Caco-2 (cell line): ENCODE results near the gene FAM120B. TPM values are rescaled to one million over a fixed set of nuclear protein-coding genes. Genes with fewer than 3 reads are reported as not detected.

ENCODE experiments used
- BruUV-seq: library from RNA; stranded (reverse); fragments of 400-500 nt; replicated peaks from 2 replicates; lab custom pipeline; 2021; lab: Mats Ljungman, UMichigan
- CTCF ChIA-PET: fragments of 300-600 bp; sonication (Branson Sonifier 250); formaldehyde crosslinking; loops from one replicate; lab custom pipeline; 2022; ENCODE audit warnings: antibody characterized with exemption; lab: Charles Lee
- POLR2A ChIA-PET: fragments of 300-600 bp; sonication (Branson Sonifier 250); formaldehyde crosslinking; loops from one replicate; lab custom pipeline; 2022; ENCODE audit warnings: antibody characterized with exemption; lab: Charles Lee
- DNase-seq, 2 experiments: peaks; one replicate each; pipeline versions ENCODE4 v3.0.0 to v3.0.0-alpha.2; 2020 to 2022
- H3K27me3 ChIP-seq: replicated peaks from 2 replicates; pipeline ENCODE4 v1.6.0; 2011; ENCODE audit warnings: low read length; ENCODE audit not compliant: control insufficient read depth, insufficient read depth
- H3K36me3 ChIP-seq: 2 replicates; pipeline ENCODE4 v1.5.1; 2011; ENCODE audit warnings: low read length; ENCODE audit not compliant: control insufficient read depth, insufficient read depth
- H3K4me1 ChIP-seq: fragments of 250-450 bp; sonication (Bioruptor Pico); 2 replicates; pipeline ENCODE4 v1.5.1; 2020; ENCODE audit warnings: mild to moderate bottlenecking
- H3K4me3 ChIP-seq: 2 replicates; pipeline ENCODE4 v1.5.1; 2011; ENCODE audit warnings: low read depth, mild to moderate bottlenecking, control low read depth, low read length
- H3K9me3 ChIP-seq: fragments of 250-450 bp; sonication (Bioruptor Pico); 2 replicates; pipeline ENCODE4 v1.5.1; 2020; ENCODE audit warnings: mild to moderate bottlenecking, moderate library complexity
- H3K27ac Mint-ChIP-seq: one replicate; pipeline ENCODE4 v1.8.0; 2022; ENCODE audit warnings: mixed read lengths; ENCODE audit not compliant: unreplicated experiment
- H3K27me3 Mint-ChIP-seq: one replicate; pipeline ENCODE4 v1.8.0; 2022; ENCODE audit warnings: mixed read lengths; ENCODE audit not compliant: insufficient read depth, unreplicated experiment
- H3K36me3 Mint-ChIP-seq: one replicate; pipeline ENCODE4 v1.8.0; 2022; ENCODE audit warnings: mild to moderate bottlenecking, mixed read lengths; ENCODE audit not compliant: insufficient read depth, unreplicated experiment
- H3K4me1 Mint-ChIP-seq: one replicate; pipeline ENCODE4 v1.8.0; 2022; ENCODE audit warnings: low read depth, mixed read lengths; ENCODE audit not compliant: unreplicated experiment
- H3K4me3 Mint-ChIP-seq: one replicate; pipeline ENCODE4 v1.8.0; 2022; ENCODE audit warnings: mild to moderate bottlenecking, moderate library complexity, mixed read lengths; ENCODE audit not compliant: unreplicated experiment
- H3K9me3 Mint-ChIP-seq: one replicate; pipeline ENCODE4 v1.8.0; 2022; ENCODE audit warnings: mixed read lengths; ENCODE audit not compliant: unreplicated experiment
- intact Hi-C: fragments of 100-400 bp; cut with micrococcal nuclease; formaldehyde crosslinking; loops from one replicate; pipeline ENCODE4 v1.10.0; 2022; ENCODE audit not compliant: unreplicated experiment
- total RNA-seq: library from RNA; stranded (reverse); gene quantifications from 2 replicates; pipeline ENCODE4 v1.2.3, GENCODE V29; 2022
- TF ChIP-seq, protein P1 (sequence below), 2 experiments: fragments of 200-600 bp in 1 of 2; IDR thresholded peaks; 1 replicate in 1 of 2; 2 replicates in 1 of 2; pipeline versions ENCODE4 v1.5.1 to v1.8.0; 2011 to 2022; ENCODE audit warnings: antibody characterized with exemption in 1 of 2, control low read depth in 1 of 2, inconsistent platforms in 1 of 2, low read depth in 1 of 2, low read length in 1 of 2, mild to moderate bottlenecking in 1 of 2, moderate library complexity in 1 of 2; ENCODE audit not compliant: insufficient read depth in 1 of 2, severe bottlenecking in 1 of 2, unreplicated experiment in 1 of 2

The FAM120B gene
- total RNA-seq, 1 experiment from 2014 or later, result 21.0 TPM

DNA sequence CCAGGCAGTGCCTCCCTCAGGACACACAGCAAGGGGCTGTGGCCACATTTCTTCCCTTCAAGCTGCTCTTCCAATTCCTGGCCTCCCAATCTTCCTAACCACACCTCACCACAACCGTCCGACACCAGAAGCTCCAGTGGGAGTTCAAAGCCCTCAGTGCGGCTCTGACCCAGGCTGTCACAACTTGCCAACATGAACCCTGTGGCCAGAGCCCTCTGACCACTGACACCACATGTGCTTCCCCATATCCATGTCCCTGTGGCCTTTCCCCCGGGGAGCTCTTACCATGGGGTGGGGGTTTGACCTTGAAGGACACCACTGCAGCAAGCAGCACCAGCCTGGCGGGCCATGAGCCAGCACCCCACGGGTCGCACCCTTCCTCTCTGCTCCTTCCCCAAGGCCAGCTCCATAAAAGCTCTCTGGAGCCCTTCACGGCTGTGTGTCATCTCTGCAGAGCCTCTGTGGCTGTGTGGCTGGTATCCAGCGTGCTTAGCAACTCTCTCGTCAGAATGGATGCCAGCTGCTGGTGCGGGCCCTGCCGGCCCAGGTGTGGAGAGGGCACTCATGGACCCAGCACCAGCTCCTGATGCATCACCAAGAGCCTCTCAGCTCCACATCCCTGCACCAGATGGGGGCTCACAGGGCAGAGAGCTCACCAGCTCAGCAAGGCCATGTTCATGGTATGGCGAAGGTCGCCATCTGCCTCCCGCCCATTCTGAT lies 140.4 kb downstream of the FAM120B start:
- H3K4me3 Mint-ChIP-seq, result no peak overlapping the region
- no peaks in the 10 kb centered on the region for H3K4me1 Mint-ChIP-seq
- H3K27ac Mint-ChIP-seq, result no peak overlapping the region
- H3K9me3 ChIP-seq, result no peaks in the 10 kb centered on the region
- no peak overlapping the region for H3K4me3 ChIP-seq
- no peaks in the 10 kb centered on the region for H3K36me3 ChIP-seq
- no TSS peak for BruUV-seq
- H3K27me3 ChIP-seq, result no peaks in the 10 kb centered on the region
- no peaks in the 10 kb centered on the region for H3K27me3 Mint-ChIP-seq
- TF ChIP-seq, protein P1, sequence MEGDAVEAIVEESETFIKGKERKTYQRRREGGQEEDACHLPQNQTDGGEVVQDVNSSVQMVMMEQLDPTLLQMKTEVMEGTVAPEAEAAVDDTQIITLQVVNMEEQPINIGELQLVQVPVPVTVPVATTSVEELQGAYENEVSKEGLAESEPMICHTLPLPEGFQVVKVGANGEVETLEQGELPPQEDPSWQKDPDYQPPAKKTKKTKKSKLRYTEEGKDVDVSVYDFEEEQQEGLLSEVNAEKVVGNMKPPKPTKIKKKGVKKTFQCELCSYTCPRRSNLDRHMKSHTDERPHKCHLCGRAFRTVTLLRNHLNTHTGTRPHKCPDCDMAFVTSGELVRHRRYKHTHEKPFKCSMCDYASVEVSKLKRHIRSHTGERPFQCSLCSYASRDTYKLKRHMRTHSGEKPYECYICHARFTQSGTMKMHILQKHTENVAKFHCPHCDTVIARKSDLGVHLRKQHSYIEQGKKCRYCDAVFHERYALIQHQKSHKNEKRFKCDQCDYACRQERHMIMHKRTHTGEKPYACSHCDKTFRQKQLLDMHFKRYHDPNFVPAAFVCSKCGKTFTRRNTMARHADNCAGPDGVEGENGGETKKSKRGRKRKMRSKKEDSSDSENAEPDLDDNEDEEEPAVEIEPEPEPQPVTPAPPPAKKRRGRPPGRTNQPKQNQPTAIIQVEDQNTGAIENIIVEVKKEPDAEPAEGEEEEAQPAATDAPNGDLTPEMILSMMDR (IDR thresholded peaks at IDR 0.05; ENCODE audit: insufficient read depth in 1 of 2, low read depth in 1 of 2, low read length in 1 of 2, severe bottlenecking in 1 of 2, unreplicated experiment in 1 of 2), result no peak
- H3K4me1 ChIP-seq, result no peaks in the 10 kb centered on the region
- POLR2A ChIA-PET, result no interaction called here
- H3K36me3 Mint-ChIP-seq, result peaks cover 5% of the 10 kb centered on the region
- intact Hi-C loops, result no loop called here
- peak in 1 of 2 experiments; percentile 17 for DNase-seq
- CTCF ChIA-PET, result no interaction called here
- no peaks in the 10 kb centered on the region for H3K9me3 Mint-ChIP-seq

DNA sequence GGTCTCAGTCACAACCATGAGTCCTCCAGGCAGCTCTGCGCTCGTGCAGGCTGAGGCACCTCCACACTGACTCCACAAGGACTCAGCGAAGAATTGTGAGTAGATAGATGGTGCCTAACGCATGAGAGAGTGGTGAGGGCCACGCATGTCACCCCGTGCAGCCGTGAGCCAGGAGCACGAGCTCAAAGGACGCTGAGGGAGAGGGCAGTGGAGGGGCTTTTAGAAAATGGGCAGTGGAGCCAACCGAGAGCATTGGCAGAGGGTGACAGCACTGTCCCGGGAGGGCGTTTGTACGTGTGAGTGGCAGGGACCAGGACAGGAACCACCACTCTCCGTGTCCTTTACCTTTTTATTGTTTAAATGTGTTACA lies 141.0 kb downstream of the FAM120B start:
- Histone ChIP-seq H3K4me3 (no peak overlapping the region), H3K36me3 (no peaks in the 10 kb centered on the region), H3K9me3 (no peaks in the 10 kb centered on the region), H3K4me1 (no peaks in the 10 kb centered on the region), H3K27me3 (no peaks in the 10 kb centered on the region)
- BruUV-seq, result no TSS peak
- no peaks in the 10 kb centered on the region for H3K27me3 Mint-ChIP-seq
- H3K27ac Mint-ChIP-seq, result no peak overlapping the region
- no peaks in the 10 kb centered on the region for H3K9me3 Mint-ChIP-seq
- intact Hi-C loops, result no loop called here
- ChIA-PET POLR2A (no interaction called here), CTCF (no interaction called here)
- H3K36me3 Mint-ChIP-seq, result peaks cover 5% of the 10 kb centered on the region
- peaks cover under 1% of the 10 kb centered on the region for H3K4me1 Mint-ChIP-seq
- DNase-seq, result peak in 1 of 2 experiments; percentile 15
- no peak overlapping the region for H3K4me3 Mint-ChIP-seq
- TF ChIP-seq, protein P1 (IDR thresholded peaks at IDR 0.05; ENCODE audit: insufficient read depth in 1 of 2, low read depth in 1 of 2, low read length in 1 of 2, severe bottlenecking in 1 of 2, unreplicated experiment in 1 of 2), result no peak

DNA sequence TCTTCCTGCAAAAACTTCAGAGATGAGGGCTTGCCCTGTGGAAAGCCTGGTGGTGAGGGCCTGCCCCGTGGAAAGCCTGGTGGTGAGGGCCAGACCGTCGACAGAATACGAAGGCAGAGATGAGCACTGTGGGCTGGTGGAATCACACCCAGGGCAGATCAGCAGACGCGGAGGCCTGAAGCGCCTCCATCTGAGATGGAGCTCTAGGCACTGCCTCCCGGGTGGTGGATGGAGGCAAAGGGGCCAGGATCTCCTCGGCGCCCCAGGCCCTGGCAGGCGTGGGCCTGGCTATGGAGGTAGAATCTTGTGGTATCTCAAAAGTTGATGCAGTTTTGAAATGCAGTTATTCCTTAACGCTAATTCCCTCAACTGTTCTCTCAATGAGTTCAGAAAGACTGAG lies 141.8 kb downstream of the FAM120B start:
- Mint-ChIP-seq H3K4me3 (no peak overlapping the region), H3K4me1 (peaks cover 7% of the 10 kb centered on the region), H3K36me3 (peaks cover 5% of the 10 kb centered on the region), H3K9me3 (no peaks in the 10 kb centered on the region), H3K27me3 (no peaks in the 10 kb centered on the region), H3K27ac (no peak overlapping the region)
- Histone ChIP-seq H3K36me3 (no peaks in the 10 kb centered on the region), H3K4me1 (peaks cover 2% of the 10 kb centered on the region; the same call in 1 of the 2 replicates), H3K27me3 (no peaks in the 10 kb centered on the region), H3K9me3 (no peaks in the 10 kb centered on the region), H3K4me3 (no peak overlapping the region)
- peak in 1 of 2 experiments; percentile 11 for DNase-seq
- CTCF ChIA-PET, result no interaction called here
- BruUV-seq, result no TSS peak
- intact Hi-C loops, result no loop called here
- TF ChIP-seq, protein P1 (IDR thresholded peaks at IDR 0.05; ENCODE audit: insufficient read depth in 1 of 2, low read depth in 1 of 2, low read length in 1 of 2, severe bottlenecking in 1 of 2, unreplicated experiment in 1 of 2), result no peak
- POLR2A ChIA-PET, result no interaction called here
